CMK (cell line): ENCODE measurements around the gene ZMYM4.
"Not testable (repeated sequence)": the region's sequence is repeated elsewhere in the genome, so short reads cannot be mapped to it uniquely, and the experiment has no call there.

Source experiments
- DNase-seq: peaks from one replicate; pipeline ENCODE4 v3.0.0-alpha.2; 2010; ENCODE audit warnings: low read depth

Gene ZMYM4

GRCh38 chr1:35454176-35454575 is 185.7 kb downstream of the ZMYM4 start:
- DNase-seq, result no peak

GRCh38 chr1:35454616-35455015 is 186.1 kb downstream of the ZMYM4 start:
- no peak for DNase-seq

GRCh38 chr1:35460796-35461195 is 192.3 kb downstream of the ZMYM4 start:
- DNase-seq, result no peak

GRCh38 chr1:35461966-35462651 is 193.6 kb downstream of the ZMYM4 start:
- no peak for DNase-seq

GRCh38 chr1:35463232-35463631 is 194.7 kb downstream of the ZMYM4 start:
- DNase-seq, result no peak

GRCh38 chr1:35463749-35464148 is 195.2 kb downstream of the ZMYM4 start:
- not testable (repeated sequence) for DNase-seq

GRCh38 chr1:35466120-35466519 is 197.6 kb downstream of the ZMYM4 start:
- no peak for DNase-seq

- no peak for DNase-seq
Observed at GRCh38 chr1:35470977-35471613, 202.6 kb downstream of the ZMYM4 start.
